ENCODE data around the gene AOPEP.

GRCh38 chr9:94851467-94851866 is 125.0 kb downstream of the AOPEP start:
- no peak for TF ChIP-seq CTCF (IDR thresholded peaks at IDR 0.05)
- TF ChIP-seq POLR2A (IDR thresholded peaks at IDR 0.05), result no peak

Data from heart left ventricle (tissue), 13 donors.